Pancreas (tissue), 10 donors: Measurements from ENCODE around the gene ST6GALNAC3. TPM values are rescaled to one million over a fixed set of nuclear protein-coding genes. Genes with fewer than 3 reads are reported as not detected.

Experiments
- ATAC-seq, 4 donors: fragments of 200-7000 bp; cut with Tn5 transposase; one replicate each; pipeline versions ENCODE4 v1.8.0 to v1.9.1; 2020; ENCODE audit warnings: mild to moderate bottlenecking in 4 of 4, moderate library complexity in 4 of 4
- DNase-seq, 6 donors: peaks; one replicate each; pipeline ENCODE4 v3.0.0-alpha.2; 2020
- FAIRE-seq: peaks from 2 replicates; lab custom pipeline; 2012; peaks lifted over from hg19 to GRCh38; lab: Jason Lieb, UNC
- H3K27ac ChIP-seq, 4 donors: fragments of 200-600 bp; sonication (generic); 1 replicate in 3 of 4; 2 replicates in 1 of 4; pipeline versions ENCODE4 v1.5.0 to v1.8.0; 2020
- H3K27me3 ChIP-seq, 4 donors: fragments of 200-600 bp; one replicate each; pipeline ENCODE4 v1.8.0; 2021
- H3K36me3 ChIP-seq, 3 donors: fragments of 200-600 bp; sonication (generic) in 1 of 3; one replicate each; pipeline versions ENCODE4 v1.5.0 to v1.8.0; 2020 to 2021
- H3K4me1 ChIP-seq, 3 donors: fragments of 200-600 bp; one replicate each; pipeline ENCODE4 v1.8.0; 2021
- H3K4me3 ChIP-seq, 4 donors: fragments of 200-600 bp; sonication (generic) in 2 of 4; one replicate each; pipeline versions ENCODE4 v1.5.0 to v1.8.0; 2020 to 2021
- H3K9me3 ChIP-seq, 4 donors: fragments of 200-600 bp; one replicate each; pipeline ENCODE4 v1.8.0; 2021
- WGBS, 2 donors: extraction: QIAGEN DNeasy Blood & Tissue Kit; methylation state at CpG; one replicate each; pipeline ENCODE4 v1.1.7; 2013; 5-methylcytosine and 5-hydroxymethylcytosine counted together
- intact Hi-C, 3 donors: fragments of 100-400 bp; cut with DNase I; formaldehyde crosslinking; loops; one replicate each; pipeline versions ENCODE4 v1.11.1 to v1.14.2; 2022
- polyA plus RNA-seq, 2 donors: library from polyadenylated mRNA; stranded (reverse); fragments of 200-250 nt; gene quantifications; one replicate each; pipeline ENCODE4 v1.2.3, GENCODE V29; 2013
- total RNA-seq, 6 donors: library from RNA; stranded (reverse); fragmentation: NEBNext Ultra II Directional in 4 of 6; extraction: Animal tissue kit (Norgen Biotek cat#: 25700) in 4 of 6; gene quantifications; one replicate each; pipeline versions ENCODE4 v1.2.1 to v1.2.4, GENCODE V29; 2021 to 2023
- TF ChIP-seq, protein P1 (sequence below), 4 donors: fragments of 200-600 bp; sonication (generic) in 3 of 4; IDR thresholded peaks; one replicate each; pipeline versions ENCODE4 v1.5.0 to v1.8.0; 2021; ENCODE audit warnings: antibody characterized with exemption in 4 of 4
- donor health status: healthy with polysubstance abuse.
- donor health status: DM: no; HTN: no; CAD: no; lungs with moderate emphysema.
- donor health status: DM: no; HTN: no; CAD: no.
- donor health status: control.
- donor health status: control.
- donor health status: Bipolar disorder and iron deficiency.
- donor health status: DM: yes; HTN: yes; CAD: no.
- donor health status: DM: no; HTN: no; CAD: no.
- donor health status: DM: no; HTN: no; CAD: no.
- donor health status: DM: yes; HTN: yes; CAD: no.

ST6GALNAC3 gene
- total and polyA plus RNA-seq, 8 donors, result 0.35 to 2.0 (median 0.80) TPM

DNA sequence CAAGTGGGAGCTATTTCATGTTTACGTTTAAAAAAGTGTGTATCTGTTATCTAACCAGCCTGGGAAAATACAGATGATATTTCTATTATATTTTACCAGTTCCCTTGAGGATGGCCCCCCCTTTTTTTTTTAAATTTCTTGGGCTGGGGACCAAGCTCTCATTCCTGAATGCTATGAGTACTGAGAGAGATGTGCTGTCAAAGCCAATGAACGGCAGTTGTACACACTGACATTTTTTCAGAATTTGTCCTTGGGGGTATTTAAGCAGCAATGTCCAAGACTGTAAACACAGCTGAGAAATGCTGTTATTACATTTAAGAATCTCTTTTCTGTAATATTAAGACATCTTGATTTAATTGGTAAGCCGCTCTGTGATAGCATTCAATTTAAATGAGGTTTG lies 177.9 kb downstream of the ST6GALNAC3 start:
- no peak for ATAC-seq
- FAIRE-seq, result no peak
- intact Hi-C loops, result no loop called here

DNA sequence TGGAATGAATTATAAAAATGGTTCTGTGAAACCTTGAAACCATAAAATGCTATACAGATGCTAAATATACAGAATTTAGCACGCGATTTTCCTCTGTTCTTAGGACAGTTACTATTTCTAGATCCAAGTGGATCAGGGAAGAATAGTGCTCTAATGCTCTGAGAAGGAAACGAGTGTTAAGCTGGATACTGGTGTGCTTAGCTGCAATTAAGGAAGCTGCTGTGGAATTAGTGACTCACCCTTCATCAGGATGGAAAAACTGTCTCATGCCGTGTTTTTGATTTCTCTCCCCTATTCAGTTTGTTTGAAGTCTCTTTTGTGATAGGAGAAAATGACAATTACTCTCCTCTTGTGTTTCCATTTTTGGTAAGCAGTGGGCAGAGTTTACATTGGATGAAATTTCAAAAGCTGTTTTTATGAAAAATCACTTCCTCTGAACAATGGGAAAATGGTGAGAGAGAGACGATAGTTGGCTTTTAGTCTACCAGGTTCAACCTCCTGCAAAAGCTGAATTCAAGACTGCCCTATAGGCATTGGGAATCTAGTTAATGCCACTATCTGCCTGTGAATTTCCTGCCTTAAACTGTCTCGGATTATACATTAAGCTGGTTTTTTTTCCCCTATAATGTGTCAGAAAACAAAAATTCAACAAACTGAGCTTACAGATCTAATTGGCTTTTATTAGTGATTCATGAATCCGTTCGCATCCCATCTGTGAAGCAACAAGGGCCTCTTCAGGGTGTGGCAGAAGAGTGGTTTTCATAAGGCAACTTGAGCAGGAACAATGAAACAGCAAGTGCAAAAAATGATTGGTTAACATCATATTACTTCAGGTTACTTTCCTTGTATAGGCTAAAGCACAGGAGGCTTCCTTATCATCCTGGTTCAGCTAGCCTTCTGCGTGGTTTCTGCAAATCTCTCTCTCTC lies 179.8 kb downstream of the ST6GALNAC3 start:
- ATAC-seq, result peak in 1 of 4 donors; percentile 56
- TF ChIP-seq, protein P1, sequence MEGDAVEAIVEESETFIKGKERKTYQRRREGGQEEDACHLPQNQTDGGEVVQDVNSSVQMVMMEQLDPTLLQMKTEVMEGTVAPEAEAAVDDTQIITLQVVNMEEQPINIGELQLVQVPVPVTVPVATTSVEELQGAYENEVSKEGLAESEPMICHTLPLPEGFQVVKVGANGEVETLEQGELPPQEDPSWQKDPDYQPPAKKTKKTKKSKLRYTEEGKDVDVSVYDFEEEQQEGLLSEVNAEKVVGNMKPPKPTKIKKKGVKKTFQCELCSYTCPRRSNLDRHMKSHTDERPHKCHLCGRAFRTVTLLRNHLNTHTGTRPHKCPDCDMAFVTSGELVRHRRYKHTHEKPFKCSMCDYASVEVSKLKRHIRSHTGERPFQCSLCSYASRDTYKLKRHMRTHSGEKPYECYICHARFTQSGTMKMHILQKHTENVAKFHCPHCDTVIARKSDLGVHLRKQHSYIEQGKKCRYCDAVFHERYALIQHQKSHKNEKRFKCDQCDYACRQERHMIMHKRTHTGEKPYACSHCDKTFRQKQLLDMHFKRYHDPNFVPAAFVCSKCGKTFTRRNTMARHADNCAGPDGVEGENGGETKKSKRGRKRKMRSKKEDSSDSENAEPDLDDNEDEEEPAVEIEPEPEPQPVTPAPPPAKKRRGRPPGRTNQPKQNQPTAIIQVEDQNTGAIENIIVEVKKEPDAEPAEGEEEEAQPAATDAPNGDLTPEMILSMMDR (IDR thresholded peaks at IDR 0.05), result no peak
- FAIRE-seq, result no peak
- no peak for DNase-seq
- Histone ChIP-seq H3K4me3 (no peak overlapping the region), H3K27ac (no peak overlapping the region), H3K9me3 (no peaks in the 10 kb centered on the region), H3K27me3 (no peaks in the 10 kb centered on the region), H3K36me3 (no peaks in the 10 kb centered on the region), H3K4me1 (no peaks in the 10 kb centered on the region)
- 61 to 66% methylated on average over 9 of the region's 9 CpGs for WGBS, 2 donors
- intact Hi-C loops, result no loop called here

More for the DNA sequence above, 177.9 kb downstream of the ST6GALNAC3 start:
- Histone ChIP-seq H3K9me3 (no peaks in the 10 kb centered on the region), H3K4me1 (no peaks in the 10 kb centered on the region), H3K27ac (no peak overlapping the region), H3K36me3 (no peaks in the 10 kb centered on the region), H3K4me3 (no peak overlapping the region), H3K27me3 (no peaks in the 10 kb centered on the region)
- 49 to 57% methylated on average over 3 of the region's 3 CpGs for whole genome bisulfite sequencing, 2 donors
- TF ChIP-seq, protein P1 (IDR thresholded peaks at IDR 0.05), result no peak
- DNase-seq, result no peak

DNA sequence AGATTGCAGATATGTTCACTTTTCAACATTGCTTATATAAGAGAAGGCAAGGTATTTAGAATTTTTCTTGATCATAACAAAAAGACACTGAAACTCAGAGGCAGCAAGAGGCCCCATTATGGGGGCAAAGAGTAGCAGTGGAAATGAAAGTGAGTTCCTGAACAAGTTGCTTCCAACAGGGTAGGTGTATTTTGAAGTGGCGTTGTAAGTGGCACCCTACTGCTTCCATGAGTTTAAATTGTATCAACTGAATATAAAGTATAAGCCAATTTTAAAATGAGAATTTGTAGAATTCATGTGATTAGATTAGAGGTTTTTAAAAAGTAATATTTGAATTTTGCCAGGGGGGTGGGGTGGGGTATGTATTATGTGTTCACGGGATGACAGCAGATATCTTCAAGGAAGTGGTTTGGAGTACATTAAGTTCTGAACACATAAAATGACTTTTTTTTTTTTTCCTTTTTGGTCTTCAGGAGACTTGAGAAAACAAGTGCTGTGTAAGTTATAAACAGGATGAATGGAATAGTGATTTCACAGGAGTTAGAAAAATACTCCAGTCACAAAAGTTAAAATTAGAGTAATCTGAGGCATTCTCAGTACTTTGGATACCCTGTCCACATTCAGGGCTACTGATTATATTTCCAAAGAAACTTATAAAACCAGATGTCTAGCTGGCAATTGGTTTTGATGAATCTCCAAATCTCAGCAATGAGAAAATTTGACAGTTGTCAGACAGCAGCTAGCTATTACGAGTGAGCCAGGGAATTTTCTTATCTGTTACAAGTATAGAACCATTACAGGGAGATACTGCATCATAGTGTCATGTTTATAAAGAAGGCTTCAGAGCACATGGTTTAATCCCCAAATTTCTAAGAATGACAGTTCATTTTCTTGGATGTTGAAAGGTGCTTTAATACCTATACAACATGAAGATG lies 182.0 kb downstream of the ST6GALNAC3 start:
- FAIRE-seq, result no peak
- TF ChIP-seq, protein P1 (IDR thresholded peaks at IDR 0.05), result no peak
- Histone ChIP-seq H3K4me1 (no peaks in the 10 kb centered on the region), H3K9me3 (no peaks in the 10 kb centered on the region), H3K4me3 (no peak overlapping the region), H3K27ac (no peak overlapping the region), H3K27me3 (no peaks in the 10 kb centered on the region), H3K36me3 (no peaks in the 10 kb centered on the region)
- no peak for DNase-seq
- ATAC-seq, result no peak
- intact Hi-C loops, result no loop called here
- WGBS, 2 donors, result 52 to 74% methylated on average over 3 of the region's 3 CpGs

GRCh38 chr1:76257823-76258222 lies 183.3 kb downstream of the ST6GALNAC3 start:
- no peaks in the 10 kb centered on the region for H3K4me1 ChIP-seq
- FAIRE-seq, result no peak
- no peak for DNase-seq
- H3K4me3 ChIP-seq, result no peak overlapping the region
- intact Hi-C loops, result no loop called here
- no peaks in the 10 kb centered on the region for H3K27me3 ChIP-seq
- no peaks in the 10 kb centered on the region for H3K9me3 ChIP-seq
- H3K36me3 ChIP-seq, result no peaks in the 10 kb centered on the region
- TF ChIP-seq, protein P1 (IDR thresholded peaks at IDR 0.05), result no peak
- H3K27ac ChIP-seq, result no peak overlapping the region
- 83 to 93% methylated on average over 2 of the region's 2 CpGs for WGBS, 2 donors
- no peak for ATAC-seq
